PC-9 (cell line): ENCODE results near the gene PTX4. TPM values are rescaled to one million over a fixed set of nuclear protein-coding genes. Genes with fewer than 3 reads are reported as not detected.
"Not testable (repeated sequence)": the region's sequence is repeated elsewhere in the genome, so short reads cannot be mapped to it uniquely, and the experiment has no call there.

Source experiments
- BruUV-seq: library from RNA; stranded (reverse); fragments of 400-500 nt; replicated peaks from 2 replicates; lab custom pipeline; 2021; lab: Mats Ljungman, UMichigan
- CTCF ChIA-PET: fragments of 300-600 bp; sonication (Branson Sonifier 250); formaldehyde crosslinking; loops from one replicate; lab custom pipeline; 2022; ENCODE audit warnings: antibody characterized with exemption; lab: Charles Lee
- POLR2A ChIA-PET: fragments of 300-600 bp; sonication (Branson Sonifier 250); formaldehyde crosslinking; loops from one replicate; lab custom pipeline; 2022; ENCODE audit warnings: antibody characterized with exemption; ENCODE audit not compliant: unreplicated experiment; lab: Charles Lee
- DNase-seq, 2 experiments: peaks; one replicate each; pipeline versions ENCODE4 v3.0.0 to v3.0.0-alpha.2; 2015 to 2022; ENCODE audit warnings: mixed read lengths in 1 of 2
- H2AFZ ChIP-seq: fragments of 200-600 bp; sonication (generic); 2 replicates; pipeline ENCODE4 v1.8.1; 2017; ENCODE audit warnings: antibody characterized with exemption
- H3F3A ChIP-seq: fragments of 200-600 bp; sonication (generic); 2 replicates; pipeline ENCODE4 v1.8.1; 2017; ENCODE audit warnings: antibody characterized with exemption, mild to moderate bottlenecking, low read depth; ENCODE audit not compliant: insufficient read depth
- H3K27ac ChIP-seq: fragments of 200-600 bp; sonication (generic); 2 replicates; pipeline ENCODE4 v1.6.1; 2016; ENCODE audit warnings: mixed run types
- H3K27me3 ChIP-seq: fragments of 200-600 bp; sonication (generic); 2 replicates; pipeline ENCODE4 v1.6.1; 2016; ENCODE audit warnings: low read depth, mixed run types; ENCODE audit not compliant: insufficient read depth
- H3K36me3 ChIP-seq: fragments of 200-600 bp; sonication (generic); 2 replicates; pipeline ENCODE4 v1.6.1; 2016; ENCODE audit warnings: low read depth, mixed run types
- H3K4me1 ChIP-seq: fragments of 200-600 bp; sonication (generic); replicated peaks from 2 replicates; pipeline ENCODE4 v1.6.1; 2016; ENCODE audit warnings: mixed run types; ENCODE audit not compliant: insufficient read depth
- H3K4me2 ChIP-seq: fragments of 200-600 bp; sonication (generic); 2 replicates; pipeline ENCODE4 v1.6.1; 2017; ENCODE audit warnings: mixed run types
- H3K4me3 ChIP-seq: fragments of 200-600 bp; sonication (generic); 2 replicates; pipeline ENCODE4 v1.6.1; 2016; ENCODE audit warnings: mixed run types
- H3K79me2 ChIP-seq: fragments of 200-600 bp; sonication (generic); 2 replicates; pipeline ENCODE4 v1.6.1; 2017; ENCODE audit warnings: low read depth, mixed run types
- H3K9me2 ChIP-seq: fragments of 200-600 bp; sonication (generic); 2 replicates; pipeline ENCODE4 v1.8.1; 2017; ENCODE audit warnings: mild to moderate bottlenecking; ENCODE audit not compliant: insufficient read depth
- H3K9me3 ChIP-seq: fragments of 200-600 bp; sonication (generic); 2 replicates; pipeline ENCODE4 v1.8.1; 2016; ENCODE audit warnings: low read depth; ENCODE audit not compliant: insufficient read depth
- H4K20me1 ChIP-seq: fragments of 200-600 bp; sonication (generic); 2 replicates; pipeline ENCODE4 v1.8.1; 2017; ENCODE audit not compliant: insufficient read depth
- CTCF ChIP-seq: fragments of 200-600 bp; sonication (generic); conservative IDR thresholded peaks from 2 replicates; pipeline ENCODE4 v1.6.1; 2017; ENCODE audit warnings: mixed run types, antibody characterized with exemption, mild to moderate bottlenecking, moderate library complexity
- EZH2 ChIP-seq: fragments of 200-600 bp; sonication (generic); IDR thresholded peaks from 2 replicates; pipeline ENCODE4 v1.8.0; 2017; ENCODE audit warnings: antibody characterized with exemption, low read depth
- intact Hi-C: fragments of 100-400 bp; cut with micrococcal nuclease; formaldehyde crosslinking; loops from one replicate; pipeline ENCODE4 v1.10.0; 2022; ENCODE audit not compliant: unreplicated experiment
- total RNA-seq: library from RNA; stranded (reverse); gene quantifications from 2 replicates; pipeline ENCODE4 v1.2.3, GENCODE V29; 2021

The PTX4 gene
- total RNA-seq, 1 experiment from 2014 or later: 0.39 TPM

GRCh38 chr16:1471569-1472194, 17.1 kb downstream of the PTX4 start:
- TF ChIP-seq EZH2 (no peak), CTCF (no peak)
- H3K4me1 ChIP-seq: peaks cover 17% of the 10 kb centered on the region
- H3K36me3 ChIP-seq: no peaks in the 10 kb centered on the region
- ChIA-PET POLR2A (no interaction called here), CTCF (no interaction called here)
- no peaks in the 10 kb centered on the region for H3K27me3 ChIP-seq
- H3K4me2 ChIP-seq: no peak overlapping the region
- H4K20me1 ChIP-seq: peaks cover 23% of the 10 kb centered on the region
- H3F3A ChIP-seq: no peaks in the 10 kb centered on the region
- H3K4me3 ChIP-seq: no peak overlapping the region
- H3K9me3 ChIP-seq: no peaks in the 10 kb centered on the region
- intact Hi-C loops: no loop called here
- H3K79me2 ChIP-seq: peaks cover 64% of the 10 kb centered on the region
- no peak overlapping the region for H3K27ac ChIP-seq
- no TSS peak for BruUV-seq
- no peak overlapping the region for H2AFZ ChIP-seq
- no peaks in the 10 kb centered on the region for H3K9me2 ChIP-seq
- no peak for DNase-seq

- Histone ChIP-seq H3K4me1 (peaks cover 14% of the 10 kb centered on the region), H3F3A (no peaks in the 10 kb centered on the region), H3K9me2 (no peaks in the 10 kb centered on the region), H3K9me3 (no peaks in the 10 kb centered on the region), H4K20me1 (peaks cover 33% of the 10 kb centered on the region), H3K36me3 (no peaks in the 10 kb centered on the region), H2AFZ (no peak overlapping the region), H3K4me2 (no peak overlapping the region), H3K27me3 (no peaks in the 10 kb centered on the region), H3K79me2 (peaks cover 68% of the 10 kb centered on the region), H3K4me3 (no peak overlapping the region), H3K27ac (no peak overlapping the region)
- TF ChIP-seq EZH2: no peak
- TF ChIP-seq CTCF: no peak
- ChIA-PET CTCF (no interaction called here), POLR2A (interaction anchor here (0.6 kb wide), 1 partner anchor 312 kb away, joined by 3 read pairs; no protein-coding TSS in a partner anchor)
- BruUV-seq: no TSS peak
- intact Hi-C loops: no loop called here
- no peak for DNase-seq
These were observed 18.1 kb downstream of the PTX4 start for GRCh38 chr16:1470481-1471251.

- Histone ChIP-seq H3K9me2 (no peaks in the 10 kb centered on the region), H3F3A (no peaks in the 10 kb centered on the region), H4K20me1 (peaks cover 33% of the 10 kb centered on the region), H3K9me3 (no peaks in the 10 kb centered on the region), H3K27me3 (no peaks in the 10 kb centered on the region), H3K79me2 (peaks cover 68% of the 10 kb centered on the region), H3K36me3 (no peaks in the 10 kb centered on the region), H3K4me1 (peaks cover 11% of the 10 kb centered on the region), H3K27ac (no peak overlapping the region), H2AFZ (no peak overlapping the region), H3K4me2 (no peak overlapping the region), H3K4me3 (no peak overlapping the region)
- no peak for TF ChIP-seq EZH2
- no peak for TF ChIP-seq CTCF
- CTCF ChIA-PET: no interaction called here
- DNase-seq: no peak
- BruUV-seq: no TSS peak
- POLR2A ChIA-PET: no interaction called here
- intact Hi-C loops: no loop called here
These were observed 19.0 kb downstream of the PTX4 start for GRCh38 chr16:1469693-1470201.

GRCh38 chr16:1469141-1469540, 19.6 kb downstream of the PTX4 start:
- DNase-seq, H3K9me2 ChIP-seq, H3K4me3 ChIP-seq, POLR2A ChIA-PET, H3K27ac ChIP-seq, CTCF ChIA-PET, BruUV-seq, H3K4me2 ChIP-seq, H3K27me3 ChIP-seq, H2AFZ ChIP-seq, H3K9me3 ChIP-seq, intact Hi-C loops, H3F3A ChIP-seq, H3K36me3 ChIP-seq: not testable (repeated sequence)
- peaks cover 65% of the 10 kb centered on the region for H3K79me2 ChIP-seq
- H3K4me1 ChIP-seq: peaks cover 11% of the 10 kb centered on the region
- H4K20me1 ChIP-seq: peaks cover 33% of the 10 kb centered on the region
